OCI-M2 (cell line): ENCODE results near the gene POLR2B.

Experiments
- DNase-seq: peaks from one replicate; lab custom pipeline; 2025; ENCODE audit not compliant: unreplicated experiment; lab: John Stamatoyannopoulos, UW

The POLR2B gene

DNA sequence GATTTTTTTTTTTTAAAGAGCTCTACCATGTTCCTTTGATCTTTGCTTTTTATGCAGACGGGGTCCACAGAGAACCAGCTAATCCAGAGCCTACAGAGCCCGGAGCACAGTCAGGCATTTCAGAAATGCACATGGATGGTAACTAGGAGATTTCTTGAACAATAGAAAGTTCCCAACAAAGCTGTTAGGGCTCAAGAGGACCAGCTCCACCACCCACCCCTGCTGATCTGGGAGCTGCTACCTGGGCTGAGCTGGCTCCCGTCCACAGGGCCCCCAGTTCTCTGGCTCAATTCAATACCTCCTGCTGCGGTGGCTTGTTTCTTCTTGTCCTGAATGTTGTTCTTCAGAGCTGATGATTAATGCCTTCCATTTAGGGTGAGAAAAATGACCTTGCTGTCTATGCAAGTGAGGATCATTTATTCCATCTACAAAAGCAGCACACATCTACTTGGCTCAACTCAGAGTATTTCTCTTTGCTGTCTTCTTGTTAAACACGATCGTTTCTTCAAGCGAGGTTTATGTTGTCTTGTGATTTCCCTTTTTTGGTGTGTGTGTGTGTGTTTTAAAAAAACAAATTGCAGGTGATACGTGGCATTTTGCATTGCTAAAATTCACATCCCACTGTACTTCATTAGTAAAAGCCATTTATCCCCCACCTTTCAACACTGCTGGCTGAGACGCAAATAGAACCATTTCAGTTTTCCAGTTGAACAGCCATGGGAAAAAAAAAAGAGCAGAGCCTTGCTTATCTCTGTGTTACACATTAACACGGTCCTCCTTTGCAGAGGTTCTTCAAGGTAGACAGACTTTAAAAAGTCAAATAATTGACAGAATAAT lies 100.2 kb downstream of the POLR2B start:
- no peak for DNase-seq
